ENCODE results near the gene LGMN. TPM values are rescaled to one million over a fixed set of nuclear protein-coding genes. Genes with fewer than 3 reads are reported as not detected.

LGMN gene
- total and polyA plus RNA-seq, 9 of the 15 experiments (the other 6 are each of a cell fraction or from before 2014, with no cell fraction given): 0.05 to 1.4 (median 0.43) TPM; not detected in 2

- TF ChIP-seq RBM22 (IDR thresholded peaks at IDR 0.05; ENCODE audit: low read depth, low read length, poor library complexity, severe bottlenecking) (no peak), TCF3 (CRISPR knock-in tag; IDR thresholded peaks at IDR 0.05) (no peak), POLR2AphosphoS5 (IDR thresholded peaks at IDR 0.05; ENCODE audit: control insufficient read depth, insufficient read depth, low read depth, low read length) (0 out of 2 replicates have a peak, but pooled peaks have one; percentile 26), NBN (IDR thresholded peaks at IDR 0.05; ENCODE audit: low read depth) (no peak), ZNF316 (IDR thresholded peaks at IDR 0.05) (no peak), SRSF1 (IDR thresholded peaks at IDR 0.05; ENCODE audit: low read depth, low read length) (no peak), RCOR1 (IDR thresholded peaks at IDR 0.05; ENCODE audit: borderline replicate concordance in 1 of 2, low read depth in 2 of 2, low read length in 2 of 2) (no peak), ARNT (IDR thresholded peaks at IDR 0.05) (no peak), FOXA3 (CRISPR knock-in tag; conservative IDR thresholded peaks at IDR 0.05 in 1 of 2, IDR thresholded peaks at IDR 0.05 in 1 of 2) (no peak), SAFB (IDR thresholded peaks at IDR 0.05; ENCODE audit: borderline replicate concordance, low read depth, low read length) (no peak), KLF1 (tag; IDR thresholded peaks at IDR 0.05) (no peak)
- TF ChIP-seq, protein P1, sequence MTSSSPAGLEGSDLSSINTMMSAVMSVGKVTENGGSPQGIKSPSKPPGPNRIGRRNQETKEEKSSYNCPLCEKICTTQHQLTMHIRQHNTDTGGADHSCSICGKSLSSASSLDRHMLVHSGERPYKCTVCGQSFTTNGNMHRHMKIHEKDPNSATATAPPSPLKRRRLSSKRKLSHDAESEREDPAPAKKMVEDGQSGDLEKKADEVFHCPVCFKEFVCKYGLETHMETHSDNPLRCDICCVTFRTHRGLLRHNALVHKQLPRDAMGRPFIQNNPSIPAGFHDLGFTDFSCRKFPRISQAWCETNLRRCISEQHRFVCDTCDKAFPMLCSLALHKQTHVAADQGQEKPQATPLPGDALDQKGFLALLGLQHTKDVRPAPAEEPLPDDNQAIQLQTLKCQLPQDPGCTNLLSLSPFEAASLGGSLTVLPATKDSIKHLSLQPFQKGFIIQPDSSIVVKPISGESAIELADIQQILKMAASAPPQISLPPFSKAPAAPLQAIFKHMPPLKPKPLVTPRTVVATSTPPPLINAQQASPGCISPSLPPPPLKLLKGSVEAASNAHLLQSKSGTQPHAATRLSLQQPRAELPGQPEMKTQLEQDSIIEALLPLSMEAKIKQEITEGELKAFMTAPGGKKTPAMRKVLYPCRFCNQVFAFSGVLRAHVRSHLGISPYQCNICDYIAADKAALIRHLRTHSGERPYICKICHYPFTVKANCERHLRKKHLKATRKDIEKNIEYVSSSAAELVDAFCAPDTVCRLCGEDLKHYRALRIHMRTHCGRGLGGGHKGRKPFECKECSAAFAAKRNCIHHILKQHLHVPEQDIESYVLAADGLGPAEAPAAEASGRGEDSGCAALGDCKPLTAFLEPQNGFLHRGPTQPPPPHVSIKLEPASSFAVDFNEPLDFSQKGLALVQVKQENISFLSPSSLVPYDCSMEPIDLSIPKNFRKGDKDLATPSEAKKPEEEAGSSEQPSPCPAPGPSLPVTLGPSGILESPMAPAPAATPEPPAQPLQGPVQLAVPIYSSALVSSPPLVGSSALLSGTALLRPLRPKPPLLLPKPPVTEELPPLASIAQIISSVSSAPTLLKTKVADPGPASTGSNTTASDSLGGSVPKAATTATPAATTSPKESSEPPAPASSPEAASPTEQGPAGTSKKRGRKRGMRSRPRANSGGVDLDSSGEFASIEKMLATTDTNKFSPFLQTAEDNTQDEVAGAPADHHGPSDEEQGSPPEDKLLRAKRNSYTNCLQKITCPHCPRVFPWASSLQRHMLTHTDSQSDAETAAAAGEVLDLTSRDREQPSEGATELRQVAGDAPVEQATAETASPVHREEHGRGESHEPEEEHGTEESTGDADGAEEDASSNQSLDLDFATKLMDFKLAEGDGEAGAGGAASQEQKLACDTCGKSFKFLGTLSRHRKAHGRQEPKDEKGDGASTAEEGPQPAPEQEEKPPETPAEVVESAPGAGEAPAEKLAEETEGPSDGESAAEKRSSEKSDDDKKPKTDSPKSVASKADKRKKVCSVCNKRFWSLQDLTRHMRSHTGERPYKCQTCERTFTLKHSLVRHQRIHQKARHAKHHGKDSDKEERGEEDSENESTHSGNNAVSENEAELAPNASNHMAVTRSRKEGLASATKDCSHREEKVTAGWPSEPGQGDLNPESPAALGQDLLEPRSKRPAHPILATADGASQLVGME (CRISPR knock-in tag; IDR thresholded peaks at IDR 0.05): no peak
- TF ChIP-seq, protein P2, sequence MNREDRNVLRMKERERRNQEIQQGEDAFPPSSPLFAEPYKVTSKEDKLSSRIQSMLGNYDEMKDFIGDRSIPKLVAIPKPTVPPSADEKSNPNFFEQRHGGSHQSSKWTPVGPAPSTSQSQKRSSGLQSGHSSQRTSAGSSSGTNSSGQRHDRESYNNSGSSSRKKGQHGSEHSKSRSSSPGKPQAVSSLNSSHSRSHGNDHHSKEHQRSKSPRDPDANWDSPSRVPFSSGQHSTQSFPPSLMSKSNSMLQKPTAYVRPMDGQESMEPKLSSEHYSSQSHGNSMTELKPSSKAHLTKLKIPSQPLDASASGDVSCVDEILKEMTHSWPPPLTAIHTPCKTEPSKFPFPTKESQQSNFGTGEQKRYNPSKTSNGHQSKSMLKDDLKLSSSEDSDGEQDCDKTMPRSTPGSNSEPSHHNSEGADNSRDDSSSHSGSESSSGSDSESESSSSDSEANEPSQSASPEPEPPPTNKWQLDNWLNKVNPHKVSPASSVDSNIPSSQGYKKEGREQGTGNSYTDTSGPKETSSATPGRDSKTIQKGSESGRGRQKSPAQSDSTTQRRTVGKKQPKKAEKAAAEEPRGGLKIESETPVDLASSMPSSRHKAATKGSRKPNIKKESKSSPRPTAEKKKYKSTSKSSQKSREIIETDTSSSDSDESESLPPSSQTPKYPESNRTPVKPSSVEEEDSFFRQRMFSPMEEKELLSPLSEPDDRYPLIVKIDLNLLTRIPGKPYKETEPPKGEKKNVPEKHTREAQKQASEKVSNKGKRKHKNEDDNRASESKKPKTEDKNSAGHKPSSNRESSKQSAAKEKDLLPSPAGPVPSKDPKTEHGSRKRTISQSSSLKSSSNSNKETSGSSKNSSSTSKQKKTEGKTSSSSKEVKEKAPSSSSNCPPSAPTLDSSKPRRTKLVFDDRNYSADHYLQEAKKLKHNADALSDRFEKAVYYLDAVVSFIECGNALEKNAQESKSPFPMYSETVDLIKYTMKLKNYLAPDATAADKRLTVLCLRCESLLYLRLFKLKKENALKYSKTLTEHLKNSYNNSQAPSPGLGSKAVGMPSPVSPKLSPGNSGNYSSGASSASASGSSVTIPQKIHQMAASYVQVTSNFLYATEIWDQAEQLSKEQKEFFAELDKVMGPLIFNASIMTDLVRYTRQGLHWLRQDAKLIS (CRISPR knock-in tag; IDR thresholded peaks at IDR 0.05): no peak
- TF ChIP-seq, protein P3, sequence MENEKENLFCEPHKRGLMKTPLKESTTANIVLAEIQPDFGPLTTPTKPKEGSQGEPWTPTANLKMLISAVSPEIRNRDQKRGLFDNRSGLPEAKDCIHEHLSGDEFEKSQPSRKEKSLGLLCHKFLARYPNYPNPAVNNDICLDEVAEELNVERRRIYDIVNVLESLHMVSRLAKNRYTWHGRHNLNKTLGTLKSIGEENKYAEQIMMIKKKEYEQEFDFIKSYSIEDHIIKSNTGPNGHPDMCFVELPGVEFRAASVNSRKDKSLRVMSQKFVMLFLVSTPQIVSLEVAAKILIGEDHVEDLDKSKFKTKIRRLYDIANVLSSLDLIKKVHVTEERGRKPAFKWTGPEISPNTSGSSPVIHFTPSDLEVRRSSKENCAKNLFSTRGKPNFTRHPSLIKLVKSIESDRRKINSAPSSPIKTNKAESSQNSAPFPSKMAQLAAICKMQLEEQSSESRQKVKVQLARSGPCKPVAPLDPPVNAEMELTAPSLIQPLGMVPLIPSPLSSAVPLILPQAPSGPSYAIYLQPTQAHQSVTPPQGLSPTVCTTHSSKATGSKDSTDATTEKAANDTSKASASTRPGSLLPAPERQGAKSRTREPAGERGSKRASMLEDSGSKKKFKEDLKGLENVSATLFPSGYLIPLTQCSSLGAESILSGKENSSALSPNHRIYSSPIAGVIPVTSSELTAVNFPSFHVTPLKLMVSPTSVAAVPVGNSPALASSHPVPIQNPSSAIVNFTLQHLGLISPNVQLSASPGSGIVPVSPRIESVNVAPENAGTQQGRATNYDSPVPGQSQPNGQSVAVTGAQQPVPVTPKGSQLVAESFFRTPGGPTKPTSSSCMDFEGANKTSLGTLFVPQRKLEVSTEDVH (IDR thresholded peaks at IDR 0.05; ENCODE audit: low read depth, partially characterized antibody): no peak
These were observed 45.5 kb upstream of the LGMN start, which contains the start of gene GOLGA5 (continued) for GRCh38 chr14:92793709-92794546.
